Measurements from ENCODE around the gene KDM5C. TPM values are rescaled to one million over a fixed set of nuclear protein-coding genes. Genes with fewer than 3 reads are reported as not detected.

The KDM5C gene
- total and polyA plus RNA-seq, 2 of the 8 experiments (the other 6 are each of a cell fraction or from before 2014, with no cell fraction given) = 42.4 to 82.2 TPM

DNA sequence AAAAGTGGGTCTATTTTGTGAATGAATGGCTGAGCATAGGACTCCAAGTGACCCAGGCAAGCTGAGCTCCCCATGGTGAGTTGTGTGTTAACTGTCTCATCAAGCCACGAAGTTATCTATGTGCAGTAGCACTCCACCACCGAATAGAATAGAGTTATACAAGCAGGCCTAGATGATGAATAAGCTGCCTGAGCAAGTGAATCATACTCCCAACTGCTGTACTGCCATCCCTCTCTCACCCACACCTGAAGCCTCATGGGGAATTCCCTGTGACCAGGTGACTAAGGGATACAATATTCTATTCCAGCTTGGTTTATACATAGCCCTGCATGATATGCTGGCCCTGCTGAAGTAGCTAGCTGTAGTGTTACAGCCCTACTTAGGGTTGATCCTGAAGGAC is 38.7 kb downstream of the KDM5C start:
- CTCF ChIA-PET (ENCODE audit: partially characterized antibody) = no interaction called here
- WGBS, 2 experiments (ENCODE audit: extremely low coverage in 1 of 2, insufficient coverage in 1 of 2, insufficient read length in 1 of 2, insufficient replicate concordance in 2 of 2, low coverage in 1 of 2, low lambda C conversion rate in 2 of 2, missing lambda C conversion rate in 1 of 2) = 89% methylated on average over 2 of the region's 2 CpGs; no CpG with 5 or more reads in 1 of the 2 experiments

More for the DNA sequence above, 38.7 kb downstream of the KDM5C start:
- H3K9me3 ChIP-seq (ENCODE audit: insufficient read depth in 2 of 2, low read depth in 1 of 2, low read length in 1 of 2) = no peaks in the 10 kb centered on the region
- no peak overlapping the region for H2BK5ac ChIP-seq (ENCODE audit: low read depth, low read length)
- no peaks in the 10 kb centered on the region for H3K79me2 ChIP-seq (ENCODE audit: control insufficient read depth in 1 of 2, insufficient read depth in 2 of 2, low read length in 2 of 2)
- TF ChIP-seq, protein P1, sequence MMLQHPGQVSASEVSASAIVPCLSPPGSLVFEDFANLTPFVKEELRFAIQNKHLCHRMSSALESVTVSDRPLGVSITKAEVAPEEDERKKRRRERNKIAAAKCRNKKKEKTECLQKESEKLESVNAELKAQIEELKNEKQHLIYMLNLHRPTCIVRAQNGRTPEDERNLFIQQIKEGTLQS (IDR thresholded peaks at IDR 0.05; ENCODE audit: insufficient read depth, low read depth, low read length) = no peak
- TF ChIP-seq RNF2 (IDR thresholded peaks at IDR 0.05; ENCODE audit: borderline replicate concordance, low read depth, low read length, missing control alignments, poor library complexity, severe bottlenecking) = no peak
- TF ChIP-seq JUN (IDR thresholded peaks at IDR 0.05; ENCODE audit: low read depth, low read length) = no peak
- no peak for TF ChIP-seq GABPA (IDR thresholded peaks at IDR 0.05; ENCODE audit: borderline replicate concordance, insufficient read depth, low read length)
- TF ChIP-seq GTF2F1 (IDR thresholded peaks at IDR 0.05; ENCODE audit: borderline replicate concordance, low read depth, low read length) = no peak
- no peak for TF ChIP-seq SIX5 (IDR thresholded peaks at IDR 0.05; ENCODE audit: low read depth, low read length)
- H4K91ac ChIP-seq (replicated peaks; ENCODE audit: insufficient read length, low read length) = no peak overlapping the region
- no peak overlapping the region for H2BK120ac ChIP-seq (replicated peaks; ENCODE audit: low read depth, low read length)
- no peaks in the 10 kb centered on the region for H3K23me2 ChIP-seq (ENCODE audit: low read depth, low read length)
- no peak for FAIRE-seq
- POLR2A ChIA-PET (ENCODE audit: partially characterized antibody) = interaction anchor here (0.8 to 0.9 kb wide), 2 partner anchors 13 to 39 kb away, joined by 3 read pairs; partner anchors contain the start of gene KDM5C
- H3K27ac ChIP-seq (ENCODE audit: low read depth, low read length) = no peak overlapping the region
- H3K18ac ChIP-seq (ENCODE audit: extremely low read depth, low read length) = no peak overlapping the region
- no peak overlapping the region for H2BK15ac ChIP-seq (ENCODE audit: low read length)
- H3K56ac ChIP-seq (replicated peaks; ENCODE audit: insufficient read length, low read depth, low read length) = no peak overlapping the region
- no peaks in the 10 kb centered on the region for H3K79me1 ChIP-seq (ENCODE audit: low read depth, low read length)
- DNase-seq (ENCODE audit: low read depth in 1 of 2, low spot score in 2 of 2) = no peak
- no peaks in the 10 kb centered on the region for H3K36me3 ChIP-seq (ENCODE audit: control insufficient read depth in 2 of 4, insufficient read depth in 4 of 4, low read length in 3 of 4)
- no peak overlapping the region for H3K14ac ChIP-seq (ENCODE audit: insufficient read length)
- H2AK5ac ChIP-seq (ENCODE audit: low read depth, low read length) = no peak overlapping the region
- no peak overlapping the region for H2BK12ac ChIP-seq (ENCODE audit: low read depth, low read length)
- H3K27me3 ChIP-seq (replicated peaks in 1 of 4; ENCODE audit: control insufficient read depth in 3 of 4, extremely low read depth in 1 of 4, insufficient read depth in 3 of 4, low read length in 3 of 4) = no peaks in the 10 kb centered on the region; a peak in 1 of 7 replicates
- H2AFZ ChIP-seq (ENCODE audit: low read length) = no peak overlapping the region
- H3K9ac ChIP-seq (replicated peaks in 1 of 4; ENCODE audit: extremely low read depth in 1 of 4, low read depth in 3 of 4, low read length in 3 of 4) = no peak overlapping the region
- no peaks in the 10 kb centered on the region for H4K20me1 ChIP-seq (replicated peaks in 1 of 2; ENCODE audit: control insufficient read depth in 1 of 2, insufficient read depth in 2 of 2, low read length in 2 of 2)
- no peak overlapping the region for H3K4ac ChIP-seq (replicated peaks; ENCODE audit: insufficient read length, low read depth, low read length)
- H2BK20ac ChIP-seq (ENCODE audit: low read length) = no peak overlapping the region
- H3K23ac ChIP-seq (ENCODE audit: insufficient read length) = no peak overlapping the region
- H3K4me3 ChIP-seq (ENCODE audit: extremely low read depth in 1 of 4, insufficient read depth in 2 of 4, low read depth in 3 of 4, low read length in 4 of 4) = no peak overlapping the region
- H4K8ac ChIP-seq (ENCODE audit: extremely low read depth, insufficient read depth, low read length) = no peak overlapping the region
- H3K4me2 ChIP-seq (ENCODE audit: insufficient read depth in 1 of 2, low read depth in 2 of 2, low read length in 2 of 2) = no peak overlapping the region
- no peaks in the 10 kb centered on the region for H3K4me1 ChIP-seq (replicated peaks in 1 of 4; ENCODE audit: control insufficient read depth in 3 of 4, insufficient read depth in 4 of 4, low read length in 3 of 4)
- H4K5ac ChIP-seq (ENCODE audit: insufficient read length, low read depth, low read length) = no peak overlapping the region

Measured in H1 (cell line).